PC-9 (cell line): ENCODE data around the gene ATP10A.

Source experiments
- EZH2 ChIP-seq: fragments of 200-600 bp; sonication (generic); IDR thresholded peaks from 2 replicates; pipeline ENCODE4 v1.8.0; 2017; ENCODE audit warnings: antibody characterized with exemption, low read depth
- TF ChIP-seq, protein P1 (sequence below): fragments of 200-600 bp; sonication (generic); conservative IDR thresholded peaks from 2 replicates; pipeline ENCODE4 v1.6.1; 2017; ENCODE audit warnings: mixed run types, antibody characterized with exemption, mild to moderate bottlenecking, moderate library complexity

DNA sequence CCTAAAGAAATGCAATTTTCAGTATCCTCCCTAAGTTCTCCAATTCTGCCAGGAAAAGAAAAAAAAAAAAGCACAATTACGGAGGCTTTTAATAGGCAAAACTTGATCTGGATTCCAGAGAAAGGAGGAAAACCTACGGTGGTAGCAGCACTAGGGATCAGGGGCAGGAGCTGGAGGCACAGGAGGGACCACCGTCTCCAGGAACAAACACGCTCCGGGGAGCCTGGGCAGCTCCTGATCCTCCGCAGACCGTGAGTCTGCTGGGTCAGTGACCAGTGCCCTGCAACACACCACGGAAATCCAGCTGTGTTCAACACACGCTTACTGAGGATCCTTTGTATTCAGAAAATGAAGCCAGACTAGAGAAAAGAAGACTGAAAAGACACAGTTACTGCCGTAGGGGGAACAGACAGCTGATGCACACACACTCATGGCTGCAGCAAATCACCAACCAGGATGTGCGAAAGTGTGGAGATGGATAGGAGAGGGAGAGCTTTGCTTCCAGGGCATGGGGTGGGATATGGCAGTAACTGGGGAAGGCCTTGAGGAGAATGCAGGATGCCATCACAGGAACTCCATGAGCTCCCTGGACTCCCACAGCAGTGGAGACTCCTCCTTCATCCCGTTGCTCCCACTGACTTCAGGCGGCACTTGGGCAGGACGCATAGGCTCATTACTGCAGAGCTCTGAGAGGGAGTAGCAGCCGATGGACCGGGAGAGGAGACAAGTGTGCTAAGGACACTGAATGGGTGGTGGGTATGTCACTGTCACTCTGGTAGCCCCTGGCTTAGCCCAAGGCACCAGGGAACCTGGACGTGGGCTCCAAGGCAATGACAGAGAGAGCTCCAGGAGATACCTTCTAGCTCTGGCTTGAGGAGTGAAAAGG is 167.0 kb downstream of the ATP10A start:
- TF ChIP-seq, protein P1, sequence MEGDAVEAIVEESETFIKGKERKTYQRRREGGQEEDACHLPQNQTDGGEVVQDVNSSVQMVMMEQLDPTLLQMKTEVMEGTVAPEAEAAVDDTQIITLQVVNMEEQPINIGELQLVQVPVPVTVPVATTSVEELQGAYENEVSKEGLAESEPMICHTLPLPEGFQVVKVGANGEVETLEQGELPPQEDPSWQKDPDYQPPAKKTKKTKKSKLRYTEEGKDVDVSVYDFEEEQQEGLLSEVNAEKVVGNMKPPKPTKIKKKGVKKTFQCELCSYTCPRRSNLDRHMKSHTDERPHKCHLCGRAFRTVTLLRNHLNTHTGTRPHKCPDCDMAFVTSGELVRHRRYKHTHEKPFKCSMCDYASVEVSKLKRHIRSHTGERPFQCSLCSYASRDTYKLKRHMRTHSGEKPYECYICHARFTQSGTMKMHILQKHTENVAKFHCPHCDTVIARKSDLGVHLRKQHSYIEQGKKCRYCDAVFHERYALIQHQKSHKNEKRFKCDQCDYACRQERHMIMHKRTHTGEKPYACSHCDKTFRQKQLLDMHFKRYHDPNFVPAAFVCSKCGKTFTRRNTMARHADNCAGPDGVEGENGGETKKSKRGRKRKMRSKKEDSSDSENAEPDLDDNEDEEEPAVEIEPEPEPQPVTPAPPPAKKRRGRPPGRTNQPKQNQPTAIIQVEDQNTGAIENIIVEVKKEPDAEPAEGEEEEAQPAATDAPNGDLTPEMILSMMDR, result no peak
- TF ChIP-seq EZH2, result no peak
